ENCODE measurements around the gene REM2. TPM values are rescaled to one million over a fixed set of nuclear protein-coding genes. Genes with fewer than 3 reads are reported as not detected.

The REM2 gene
- polyA plus RNA-seq, 1 of the 3 experiments (the other 2 are of a cell fraction) = 0.26 TPM

GRCh38 chr14:22882529-22883172 lies 371 bp upstream of the REM2 start:
- peak; percentile 87 for DNase-seq
- Histone ChIP-seq H3K9me2 (no peaks in the 10 kb centered on the region), H2AFZ (ENCODE audit: low read depth) (no peak overlapping the region), H3F3A (replicated peaks; ENCODE audit: insufficient read depth) (peaks cover 4% of the 10 kb centered on the region), H4K20me1 (ENCODE audit: insufficient read depth) (no peaks in the 10 kb centered on the region), H3K9me3 (no peaks in the 10 kb centered on the region), H3K4me3 (ENCODE audit: low read depth in 2 of 2, low read length in 1 of 2) (no peak overlapping the region), H3K27ac (ENCODE audit: low read depth in 2 of 2, low read length in 1 of 2) (peak overlapping the region in 1 of 2 experiments; percentile 69; a peak in 1 of 4 replicates), H3K4me2 (no peak overlapping the region), H3K27me3 (ENCODE audit: insufficient read depth) (no peaks in the 10 kb centered on the region), H3K4me1 (ENCODE audit: control insufficient read depth in 1 of 2, insufficient read depth in 2 of 2, low read depth in 1 of 2, low read length in 1 of 2) (peaks cover under 1 to 39% of the 10 kb centered on the region in 2 experiments; a peak in 1 of 4 replicates), H3K36me3 (replicated peaks in 1 of 2; ENCODE audit: control insufficient read depth in 1 of 2, insufficient read depth in 2 of 2, low read length in 1 of 2) (peaks cover 6 to 10% of the 10 kb centered on the region in 2 experiments), H3K79me2 (ENCODE audit: insufficient read depth) (no peaks in the 10 kb centered on the region), H3K9ac (no peak overlapping the region)
- CTCF ChIA-PET = interaction anchor here (0.6 to 13.0 kb wide), 11 partner anchors 10 to 1450 kb away, joined by 3 to 96 read pairs (median 5); partner anchors contain the start of gene MRPL52
- POLR2A ChIA-PET = interaction anchor here (0.6 to 2.2 kb wide), 5 partner anchors 9 to 1548 kb away, joined by 3 to 11 read pairs (median 4); partner anchors contain the start of genes LRP10 and RBM23
- WGBS (ENCODE audit: low lambda C conversion rate) = 77% methylated on average over 6 of the region's 6 CpGs
- TF ChIP-seq TEAD4 (IDR thresholded peaks at IDR 0.05; ENCODE audit: borderline replicate concordance, insufficient read depth) (no peak), CHD2 (IDR thresholded peaks at IDR 0.05; ENCODE audit: low read length, partially characterized antibody) (no peak), RFX5 (IDR thresholded peaks at IDR 0.05; ENCODE audit: low read length) (no peak), NRF1 (IDR thresholded peaks at IDR 0.05; ENCODE audit: low read depth, low read length) (no peak), MXI1 (IDR thresholded peaks at IDR 0.05; ENCODE audit: low read depth, low read length) (peak; percentile 49; the same call in 1 of the 2 replicates)

GRCh38 chr14:22884076-22884737 lies 1.2 kb downstream of the REM2 start:
- Histone ChIP-seq H4K20me1 (ENCODE audit: insufficient read depth) (no peaks in the 10 kb centered on the region), H3K9ac (no peak overlapping the region), H3F3A (replicated peaks; ENCODE audit: insufficient read depth) (peaks cover 4% of the 10 kb centered on the region), H3K79me2 (ENCODE audit: insufficient read depth) (peaks cover 6% of the 10 kb centered on the region; the same call in 1 of the 2 replicates), H3K4me2 (no peak overlapping the region), H3K9me2 (no peaks in the 10 kb centered on the region), H3K9me3 (no peaks in the 10 kb centered on the region), H3K4me3 (ENCODE audit: low read depth in 2 of 2, low read length in 1 of 2) (no peak overlapping the region), H3K36me3 (replicated peaks in 1 of 2; ENCODE audit: control insufficient read depth in 1 of 2, insufficient read depth in 2 of 2, low read length in 1 of 2) (no peaks in the 10 kb centered on the region), H2AFZ (ENCODE audit: low read depth) (no peak overlapping the region), H3K27me3 (ENCODE audit: insufficient read depth) (no peaks in the 10 kb centered on the region), H3K27ac (ENCODE audit: low read depth in 2 of 2, low read length in 1 of 2) (no peak overlapping the region), H3K4me1 (ENCODE audit: control insufficient read depth in 1 of 2, insufficient read depth in 2 of 2, low read depth in 1 of 2, low read length in 1 of 2) (peaks cover 8 to 45% of the 10 kb centered on the region in 2 experiments; a peak in 2 of 4 replicates)
- TF ChIP-seq TEAD4 (IDR thresholded peaks at IDR 0.05; ENCODE audit: borderline replicate concordance, insufficient read depth) (no peak), ELF1 (IDR thresholded peaks at IDR 0.05) (no peak), FOXJ3 (CRISPR knock-in tag; IDR thresholded peaks at IDR 0.05) (no peak), TAF1 (IDR thresholded peaks at IDR 0.05; ENCODE audit: borderline replicate concordance, low read depth, low read length) (no peak), JUND (IDR thresholded peaks at IDR 0.05) (no peak), RFX5 (IDR thresholded peaks at IDR 0.05; ENCODE audit: low read length) (no peak), IRF3 (IDR thresholded peaks at IDR 0.05; ENCODE audit: low read depth, low read length) (no peak), PBX3 (IDR thresholded peaks at IDR 0.05) (no peak)
- 96% methylated on average over 7 of the region's 7 CpGs for WGBS (ENCODE audit: low lambda C conversion rate)
- no peak for DNase-seq
- POLR2A ChIA-PET = interaction anchor here (1.4 to 1.8 kb wide), 2 partner anchors 13 to 36 kb away, joined by 3 to 5 read pairs; partner anchors contain the start of gene LRP10
- CTCF ChIA-PET = interaction anchor here (1.0 to 13.0 kb wide), 12 partner anchors 9 to 184 kb away, joined by 3 to 96 read pairs (median 6); partner anchors contain the start of gene RBM23
